ENCODE measurements around the gene PALM2AKAP2.

Gene PALM2AKAP2

GRCh38 chr9:109805050-109805449 lies 25.1 kb downstream of the PALM2AKAP2 start:
- no peak overlapping the region for H3K4me3 ChIP-seq (ENCODE audit: low read depth, low read length)
- no peak for DNase-seq (ENCODE audit: low read depth)
- in situ Hi-C loops (cut with HindIII; ENCODE audit: low sequenced_read_pairs): no loop called here
- no peak for TF ChIP-seq CTCF (IDR thresholded peaks at IDR 0.05; ENCODE audit: low read depth, low read length, missing control alignments)

GRCh38 chr9:109806506-109807115 lies 26.6 kb downstream of the PALM2AKAP2 start:
- no peak for DNase-seq (ENCODE audit: low read depth)
- no peak overlapping the region for H3K4me3 ChIP-seq (ENCODE audit: low read depth, low read length)
- in situ Hi-C loops (cut with HindIII; ENCODE audit: low sequenced_read_pairs): no loop called here
- no peak for TF ChIP-seq CTCF (IDR thresholded peaks at IDR 0.05; ENCODE audit: low read depth, low read length, missing control alignments)

DNA sequence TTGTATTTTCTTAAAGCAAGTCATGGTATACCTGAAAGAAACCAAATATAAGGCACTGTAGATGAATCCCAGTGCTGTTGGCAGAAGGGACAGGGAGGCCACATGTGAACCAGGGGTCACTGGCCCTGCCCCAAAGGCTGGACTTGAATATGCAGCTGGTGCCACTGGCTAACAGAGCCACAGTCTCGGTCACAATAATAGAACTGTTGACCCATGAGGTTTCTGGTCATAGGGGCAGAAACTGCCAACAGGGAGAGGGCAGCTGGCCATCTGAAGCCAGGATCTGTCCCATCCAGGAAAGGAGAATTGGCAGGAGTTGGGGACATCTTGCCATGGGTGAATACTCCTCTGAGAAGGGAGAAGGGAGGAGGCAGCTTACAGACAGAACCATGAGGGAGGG lies 31.9 kb downstream of the PALM2AKAP2 start:
- no peak for TF ChIP-seq CTCF (IDR thresholded peaks at IDR 0.05; ENCODE audit: low read depth, low read length, missing control alignments)
- in situ Hi-C loops (cut with HindIII; ENCODE audit: low sequenced_read_pairs): no loop called here
- no peak for DNase-seq (ENCODE audit: low read depth)
- H3K4me3 ChIP-seq (ENCODE audit: low read depth, low read length): no peak overlapping the region

DNA sequence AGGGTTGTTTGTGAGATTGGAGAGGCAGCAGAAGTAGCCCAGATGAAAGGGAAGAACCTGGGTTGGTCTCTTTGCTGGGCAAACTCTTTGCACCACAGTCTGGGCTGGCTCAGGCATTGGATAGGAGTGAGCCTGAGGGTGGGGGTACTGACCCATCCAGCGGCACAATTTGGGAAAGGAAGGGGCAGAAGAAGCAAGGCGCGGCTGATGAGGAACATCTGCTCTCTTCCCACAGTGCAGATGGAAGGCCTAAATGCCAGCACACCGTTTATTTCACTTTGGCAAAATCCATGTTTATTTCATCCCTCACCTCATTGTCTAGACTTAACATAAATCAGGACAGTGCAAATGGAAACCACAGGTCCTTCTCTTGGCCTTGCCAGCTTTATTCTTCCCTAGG lies 32.3 kb downstream of the PALM2AKAP2 start:
- no peak for DNase-seq (ENCODE audit: low read depth)
- in situ Hi-C loops (cut with HindIII; ENCODE audit: low sequenced_read_pairs): no loop called here
- TF ChIP-seq CTCF (IDR thresholded peaks at IDR 0.05; ENCODE audit: low read depth, low read length, missing control alignments): no peak
- no peak overlapping the region for H3K4me3 ChIP-seq (ENCODE audit: low read depth, low read length)

DNA sequence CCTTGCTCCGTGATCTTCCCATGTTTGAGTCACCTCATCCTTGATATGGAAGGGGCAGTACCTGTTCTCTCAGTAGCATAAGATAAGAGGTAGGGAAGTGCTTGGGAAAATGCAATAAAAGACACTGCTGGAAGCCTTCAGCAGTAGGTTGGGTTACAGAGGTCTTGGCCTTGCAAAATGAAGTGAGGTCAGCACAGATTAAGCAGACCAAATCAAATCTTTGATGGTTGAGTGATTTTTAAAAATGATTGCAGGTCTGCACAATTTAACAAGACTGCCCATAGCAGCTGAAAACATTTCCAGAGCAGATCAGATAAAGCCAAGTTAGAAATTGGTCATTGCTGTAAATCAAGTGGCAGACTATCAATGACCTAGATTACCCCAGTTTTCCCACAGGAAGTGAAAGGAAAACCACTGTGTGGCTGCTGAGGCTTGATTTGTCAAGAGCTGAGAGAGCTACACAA lies 32.9 kb downstream of the PALM2AKAP2 start:
- H3K4me3 ChIP-seq (ENCODE audit: low read depth, low read length): no peak overlapping the region
- no peak for TF ChIP-seq CTCF (IDR thresholded peaks at IDR 0.05; ENCODE audit: low read depth, low read length, missing control alignments)
- in situ Hi-C loops (cut with HindIII; ENCODE audit: low sequenced_read_pairs): no loop called here
- no peak for DNase-seq (ENCODE audit: low read depth)

DNA sequence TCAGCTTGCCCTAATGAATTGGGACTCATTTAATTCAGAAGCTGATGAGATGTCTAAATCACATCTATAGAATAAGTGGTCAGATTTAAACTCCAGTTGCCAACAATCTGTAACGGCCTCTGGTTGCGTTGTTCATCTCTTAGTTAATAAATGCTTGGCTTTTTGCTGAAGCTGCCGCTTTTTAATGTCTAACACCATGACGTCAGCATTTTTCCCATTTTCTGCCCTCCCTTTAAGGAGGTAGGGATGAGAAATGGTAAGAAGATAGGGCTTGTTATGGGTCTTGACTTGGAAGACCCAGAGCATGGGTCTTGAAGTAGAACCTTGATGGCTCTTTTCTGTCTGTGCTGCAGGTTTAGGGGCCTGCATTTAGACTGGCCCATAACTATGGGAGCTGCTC lies 33.3 kb downstream of the PALM2AKAP2 start:
- no peak for TF ChIP-seq CTCF (IDR thresholded peaks at IDR 0.05; ENCODE audit: low read depth, low read length, missing control alignments)
- in situ Hi-C loops (cut with HindIII; ENCODE audit: low sequenced_read_pairs): no loop called here
- no peak overlapping the region for H3K4me3 ChIP-seq (ENCODE audit: low read depth, low read length)
- no peak for DNase-seq (ENCODE audit: low read depth)
